Adipose tissue (tissue), 3 donors: ENCODE measurements around the gene MYO15B. TPM values are rescaled to one million over a fixed set of nuclear protein-coding genes. Genes with fewer than 3 reads are reported as not detected.

Source experiments
- H3K27ac ChIP-seq: one replicate; pipeline ENCODE4 v1.5.1; 2013; ENCODE audit warnings: low read depth, low read length
- WGBS, 3 donors: extraction: QIAGEN DNeasy Blood & Tissue Kit; methylation state at CpG; one replicate each; pipeline ENCODE4 v1.1.7; 2013; 5-methylcytosine and 5-hydroxymethylcytosine counted together
- polyA plus RNA-seq, 3 donors: library from polyadenylated mRNA; stranded (reverse); fragments of 200-250 nt; gene quantifications; one replicate each; pipeline ENCODE4 v1.2.3, GENCODE V29; 2013
- donor health status: healthy with polysubstance abuse.
- donor health status: Bipolar disorder and iron deficiency.
- donor health status: healthy.

The MYO15B gene
- polyA plus RNA-seq, 3 donors: 33.4 to 309 (median 70.4) TPM

DNA sequence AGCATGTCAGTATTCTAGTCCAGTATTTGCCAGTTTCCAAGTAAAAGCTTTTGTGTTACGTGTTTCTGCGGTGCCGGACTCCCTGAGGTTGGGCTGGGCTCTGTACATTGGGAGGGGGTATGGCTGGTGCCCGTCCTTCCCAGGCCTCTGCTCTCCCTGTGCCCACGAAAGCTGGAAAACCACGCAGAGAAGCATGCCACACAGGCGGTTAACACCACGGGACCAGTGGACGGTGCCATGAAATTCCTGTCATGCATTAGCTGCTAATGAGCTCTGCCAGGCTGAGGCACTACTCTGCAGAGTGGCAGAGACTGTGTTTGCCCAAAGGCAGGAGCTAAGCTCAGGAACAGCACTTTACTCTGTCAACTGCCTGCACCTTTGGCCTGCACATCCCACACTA, 53.7 kb downstream of the MYO15B start:
- H3K27ac ChIP-seq: no peak overlapping the region
- WGBS, 3 donors: 85 to 94% (median 90%) methylated on average over 9 of the region's 9 CpGs

DNA sequence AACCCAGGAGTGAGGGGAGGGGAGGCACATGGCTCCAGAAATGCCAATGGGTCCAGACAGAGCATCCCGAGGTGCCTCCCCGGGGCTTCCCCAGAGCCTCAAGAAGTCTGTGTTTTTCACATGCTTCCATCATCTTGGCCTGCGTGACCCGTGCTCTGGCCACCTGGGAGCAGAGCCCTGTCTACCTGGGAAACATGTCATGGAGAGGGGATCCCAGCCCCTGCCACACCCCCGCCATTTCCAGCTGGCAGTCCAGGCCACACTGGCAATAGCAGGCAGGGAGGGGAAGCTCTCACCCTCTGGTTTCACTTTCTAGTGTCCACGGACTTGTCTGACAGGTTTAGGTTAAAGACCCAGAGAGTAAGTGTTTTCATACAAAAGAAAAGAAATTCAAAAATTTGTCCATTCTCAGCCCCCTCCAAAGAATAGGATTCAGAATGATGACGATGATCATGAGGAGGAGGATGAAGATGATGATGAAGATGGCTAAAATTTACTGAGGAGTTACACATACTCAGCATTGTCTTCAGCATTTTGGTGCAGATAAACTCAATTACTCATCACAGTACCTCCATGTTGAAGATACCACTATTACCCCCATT, 54.7 kb downstream of the MYO15B start:
- no peak overlapping the region for H3K27ac ChIP-seq
- 82 to 88% (median 86%) methylated on average over 7 of the region's 7 CpGs for WGBS, 3 donors

DNA sequence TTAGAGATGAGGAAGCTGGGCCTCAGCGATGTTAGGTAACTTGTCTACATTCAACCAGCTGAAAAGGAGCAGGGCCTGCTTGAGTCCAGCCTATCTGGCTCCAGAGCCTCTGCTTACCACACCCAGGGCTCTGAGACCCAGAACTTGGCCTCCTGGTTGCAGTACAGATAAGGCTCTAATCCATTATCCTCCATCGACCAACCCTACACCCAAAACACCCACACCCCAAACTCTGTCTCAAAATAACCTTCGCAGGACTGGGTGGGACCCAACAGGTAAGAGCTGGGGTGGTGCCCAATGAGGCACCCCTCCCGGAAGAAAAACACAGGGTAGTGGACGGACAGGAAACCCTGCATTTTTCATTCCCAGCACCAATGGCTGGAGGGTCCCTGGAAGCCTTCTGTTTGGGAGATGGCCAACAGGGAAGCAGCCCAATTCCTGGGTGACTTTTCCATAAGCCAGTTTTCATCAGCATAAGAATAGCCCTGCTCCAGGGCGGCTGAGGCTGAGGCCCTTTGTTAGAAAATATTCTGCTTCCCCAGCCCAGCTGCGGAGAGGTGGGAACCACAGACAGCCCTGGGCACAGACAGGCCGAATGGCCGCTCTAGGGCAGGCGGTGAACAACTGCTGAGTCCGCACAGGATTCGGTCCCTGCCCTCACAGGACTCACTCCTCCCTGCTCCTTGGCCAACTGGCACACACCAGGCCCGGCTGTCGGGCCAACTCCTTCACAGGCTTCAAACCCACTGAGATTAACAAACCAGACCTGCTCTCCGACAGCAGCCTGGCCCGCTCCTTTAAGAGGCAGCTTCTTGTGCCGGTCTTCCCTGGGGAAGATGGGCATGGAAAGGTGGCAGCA, 55.4 kb downstream of the MYO15B start:
- 84 to 91% (median 86%) methylated on average over 17 of the region's 17 CpGs for WGBS, 3 donors
- H3K27ac ChIP-seq: no peak overlapping the region

DNA sequence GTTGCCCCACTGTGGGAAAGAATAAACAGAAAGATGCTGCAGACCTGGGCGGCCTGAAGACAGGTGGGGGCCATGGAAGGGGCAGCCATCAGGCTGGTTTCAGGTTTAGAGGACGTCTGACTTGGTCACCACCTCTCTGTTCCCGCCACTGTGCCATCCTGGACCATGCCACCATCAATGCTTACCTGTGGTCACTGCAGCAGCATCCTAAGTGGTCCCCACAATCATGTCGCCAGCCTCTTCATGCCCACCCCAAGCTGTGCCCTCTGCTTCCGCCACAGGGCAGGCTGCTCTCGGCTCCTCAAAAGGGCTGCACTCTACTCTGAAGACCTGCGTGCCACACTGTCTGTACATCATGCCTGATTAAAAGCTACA, 56.0 kb downstream of the MYO15B start:
- no peak overlapping the region for H3K27ac ChIP-seq

DNA sequence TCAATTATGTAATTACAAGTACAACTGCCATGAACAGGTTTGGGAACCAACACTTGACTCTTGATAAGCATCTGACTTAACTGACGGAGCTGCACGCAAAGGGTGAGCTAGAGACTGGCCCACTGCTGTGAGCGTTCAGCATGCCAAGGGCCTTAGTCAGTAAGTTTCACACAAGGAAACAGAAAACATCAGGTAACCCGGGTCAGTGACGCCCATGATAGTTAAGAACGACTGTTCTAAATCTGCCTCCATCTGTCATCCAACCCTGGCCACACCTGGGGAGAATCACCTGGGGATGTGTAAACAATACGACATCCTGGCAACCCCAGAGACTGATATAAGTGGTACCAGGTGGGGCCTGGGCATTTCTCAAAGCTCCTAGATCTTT, 57.9 kb downstream of the MYO15B start:
- WGBS, 3 donors: 35 to 72% (median 68%) methylated on average over 7 of the region's 7 CpGs
- H3K27ac ChIP-seq: no peak overlapping the region

More for the DNA sequence above, 56.0 kb downstream of the MYO15B start:
- WGBS, 3 donors: 87 to 95% (median 92%) methylated on average over 7 of the region's 7 CpGs

DNA sequence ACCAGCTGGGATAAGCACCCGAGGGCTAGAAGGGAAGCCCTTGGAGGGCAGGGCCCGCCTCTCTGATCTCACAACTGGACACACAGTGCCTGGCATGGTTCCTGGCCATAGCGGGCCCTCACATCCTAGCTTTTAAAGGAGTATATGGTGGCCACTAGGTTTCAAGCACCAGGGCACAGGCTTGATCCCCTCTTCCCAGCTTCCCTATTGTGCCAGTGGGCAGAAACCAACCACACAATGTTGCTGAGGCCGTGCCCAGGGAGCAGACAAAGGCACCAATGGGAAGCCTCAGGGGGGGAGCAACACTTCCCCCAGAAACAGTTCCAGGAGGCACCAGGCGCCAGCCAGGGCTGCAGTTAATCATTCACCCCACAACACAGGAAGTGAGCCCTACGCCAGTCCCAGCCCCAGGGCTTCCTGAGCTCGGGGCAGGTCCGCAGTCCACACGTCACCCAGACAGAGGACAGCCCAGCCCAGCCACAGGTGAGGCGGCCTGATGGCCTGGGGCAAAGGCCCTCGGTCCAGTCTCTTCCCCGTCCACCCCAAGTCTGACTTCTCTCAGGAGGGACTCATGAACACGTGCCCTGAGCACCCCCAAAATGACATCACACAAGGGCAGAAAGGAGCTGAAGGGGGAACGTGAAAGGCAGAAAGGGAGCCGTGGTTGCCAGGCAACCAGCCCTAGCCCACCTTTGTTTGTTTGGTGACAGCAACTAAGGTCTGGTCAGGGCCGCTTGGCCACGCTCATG, 58.5 kb downstream of the MYO15B start:
- no peak overlapping the region for H3K27ac ChIP-seq
- 18 to 56% (median 50%) methylated on average over 17 of the region's 17 CpGs for WGBS, 3 donors

DNA sequence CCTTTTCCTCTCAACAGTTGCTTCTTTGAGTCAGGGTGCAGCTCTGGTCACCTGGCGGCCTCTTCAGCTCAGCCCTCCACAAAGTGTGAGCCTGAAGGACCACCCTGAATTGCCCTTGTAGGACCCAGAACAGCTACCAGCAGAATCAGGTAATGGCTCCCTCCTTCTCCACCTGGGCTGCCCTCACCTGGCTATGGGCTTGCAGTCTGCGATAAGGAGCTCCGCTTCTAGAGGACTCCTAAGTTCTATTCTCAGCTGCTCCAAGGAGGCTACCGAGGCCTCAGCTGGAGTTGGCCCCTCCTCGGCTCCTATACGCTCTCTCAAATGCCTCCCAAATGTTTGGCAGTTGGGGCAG, 59.0 kb downstream of the MYO15B start:
- WGBS, 3 donors: 68 to 95% (median 94%) methylated on average over 6 of the region's 6 CpGs
- no peak overlapping the region for H3K27ac ChIP-seq

DNA sequence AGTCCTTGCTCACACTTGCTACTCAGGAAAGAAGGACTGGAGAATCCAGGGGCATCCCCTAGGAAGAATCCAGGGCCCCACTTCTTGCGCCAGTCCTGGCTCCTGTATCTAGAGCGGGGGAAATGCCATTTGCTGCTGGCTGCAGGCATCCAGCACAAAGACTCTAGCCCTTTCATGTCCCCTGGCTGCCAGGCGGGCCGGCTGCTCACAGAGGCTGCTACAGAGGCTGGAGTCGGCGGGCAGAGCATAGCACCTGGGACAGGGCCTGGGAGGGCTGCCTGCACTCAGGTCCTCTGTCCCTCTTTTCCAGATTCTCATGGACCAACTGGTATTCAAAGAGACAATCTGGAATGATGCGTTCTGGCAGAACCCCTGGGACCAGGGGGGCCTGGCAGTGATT, 59.5 kb downstream of the MYO15B start:
- H3K27ac ChIP-seq: no peak overlapping the region
- WGBS, 3 donors: 83 to 92% (median 86%) methylated on average over 7 of the region's 7 CpGs

DNA sequence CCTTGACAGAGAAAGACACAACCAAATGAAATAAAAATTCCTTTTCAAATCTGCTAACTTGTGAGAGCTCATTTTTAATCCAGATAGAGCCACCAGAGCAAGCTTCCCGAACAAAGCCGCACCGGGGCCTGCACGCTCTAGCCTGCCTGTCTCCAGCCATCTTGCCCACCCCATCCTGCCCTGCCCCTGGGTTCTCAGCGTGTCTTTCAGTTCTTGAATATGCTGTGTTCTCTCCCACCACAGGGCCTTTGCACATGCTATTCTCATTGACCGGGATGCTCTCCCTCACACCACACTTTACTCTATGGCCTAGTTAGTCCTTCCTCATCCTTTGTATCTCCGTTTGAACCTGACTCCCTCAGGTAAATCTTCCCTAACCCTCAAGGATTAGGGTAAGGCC, 60.3 kb downstream of the MYO15B start:
- no peak overlapping the region for H3K27ac ChIP-seq
- 98 to 99% (median 98%) methylated on average over 7 of the region's 7 CpGs for WGBS, 3 donors

DNA sequence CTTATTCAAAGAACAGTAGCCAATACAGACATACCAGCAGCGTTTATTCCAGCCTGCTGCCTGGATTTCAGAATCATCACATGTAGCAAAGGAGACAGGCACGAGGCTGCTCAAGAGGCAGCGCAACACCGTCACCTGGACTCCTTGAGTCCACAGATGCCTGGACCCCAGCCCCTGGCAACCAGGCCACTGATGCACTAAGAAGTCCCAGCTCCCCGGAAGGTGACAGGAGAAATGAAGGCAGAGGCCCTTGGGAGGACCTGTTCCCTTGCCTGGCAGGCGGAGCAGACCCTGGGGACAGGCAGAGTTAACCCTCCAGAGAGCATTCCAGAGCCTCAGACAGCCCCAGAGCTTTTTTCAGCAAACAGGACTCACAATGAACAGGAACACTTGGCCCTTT, 62.1 kb downstream of the MYO15B start:
- H3K27ac ChIP-seq: no peak overlapping the region
- WGBS, 3 donors: 93 to 96% (median 95%) methylated on average over 6 of the region's 6 CpGs

DNA sequence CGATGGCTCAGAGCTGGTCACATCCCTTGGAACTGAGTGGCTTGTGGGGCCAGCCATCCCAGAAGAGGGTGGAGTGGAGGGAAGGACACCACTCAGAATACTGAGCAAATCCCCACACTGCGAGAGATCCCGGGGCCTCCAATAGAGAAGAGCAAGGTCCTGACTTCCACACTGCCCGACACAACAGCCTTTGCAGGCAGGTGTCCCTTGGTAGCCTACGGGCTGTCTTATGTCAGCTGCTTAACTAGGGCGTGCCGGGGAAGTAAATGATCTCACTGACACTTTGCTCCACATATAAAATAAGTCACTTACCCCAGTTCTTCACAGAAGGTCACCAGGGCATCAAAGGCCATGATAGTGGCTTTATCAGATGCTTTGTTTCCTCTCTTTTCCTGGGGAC, 63.3 kb downstream of the MYO15B start:
- H3K27ac ChIP-seq: no peak overlapping the region
- 86 to 98% (median 98%) methylated on average over 7 of the region's 7 CpGs for WGBS, 3 donors

DNA sequence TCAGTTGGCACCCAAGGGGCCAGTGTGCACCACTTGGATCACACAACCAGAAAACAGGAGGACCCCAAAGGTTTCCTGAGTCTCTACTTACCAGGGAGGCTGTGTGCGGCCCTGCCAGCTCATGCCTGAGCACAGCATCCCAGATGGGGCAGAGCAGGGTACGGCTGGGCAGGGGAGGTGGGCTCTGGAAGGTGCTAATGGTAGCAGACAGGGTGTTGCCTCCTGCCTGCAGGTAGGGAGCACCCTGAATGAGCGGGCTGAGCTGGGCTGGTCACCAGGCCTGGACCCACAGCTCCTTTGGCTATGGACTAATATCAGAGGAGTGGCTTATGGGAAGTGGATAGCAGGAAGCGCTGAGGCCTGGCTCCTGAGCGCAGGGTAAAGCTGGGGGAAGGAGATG, 64.7 kb downstream of the MYO15B start:
- 91 to 98% (median 93%) methylated on average over 5 of the region's 5 CpGs for WGBS, 3 donors
- H3K27ac ChIP-seq: no peak overlapping the region

DNA sequence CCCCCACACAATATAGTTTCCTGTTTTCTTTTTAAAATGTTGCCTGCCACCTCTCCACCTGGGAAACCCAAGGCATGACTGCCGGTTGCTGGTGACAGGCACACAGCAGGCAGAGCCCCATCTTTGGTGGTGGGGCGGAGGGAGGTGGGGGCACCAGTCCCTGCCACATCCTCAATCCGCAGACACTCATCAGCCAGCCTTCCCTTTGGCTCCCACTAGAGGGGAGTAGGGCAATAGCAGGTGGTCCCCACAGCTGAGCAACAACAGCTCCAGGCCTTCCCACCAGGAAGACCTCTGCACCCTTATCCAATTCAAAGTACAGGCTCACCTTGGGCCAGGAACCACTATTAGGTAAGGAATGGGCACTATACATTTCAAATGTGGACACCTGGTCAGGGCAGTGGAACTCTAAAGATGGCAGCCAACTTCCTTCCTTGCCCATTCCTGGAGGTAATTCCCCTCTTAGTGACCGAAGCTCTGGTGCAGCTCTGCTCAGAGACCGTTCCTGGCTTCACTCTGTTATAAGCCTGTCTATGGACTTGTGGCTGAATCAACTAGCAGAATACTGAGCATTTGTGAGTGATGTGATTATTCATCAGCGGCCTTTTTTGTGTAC, 65.4 kb downstream of the MYO15B start:
- WGBS, 3 donors: 51 to 57% (median 55%) methylated on average over 6 of the region's 6 CpGs
- H3K27ac ChIP-seq: no peak overlapping the region

DNA sequence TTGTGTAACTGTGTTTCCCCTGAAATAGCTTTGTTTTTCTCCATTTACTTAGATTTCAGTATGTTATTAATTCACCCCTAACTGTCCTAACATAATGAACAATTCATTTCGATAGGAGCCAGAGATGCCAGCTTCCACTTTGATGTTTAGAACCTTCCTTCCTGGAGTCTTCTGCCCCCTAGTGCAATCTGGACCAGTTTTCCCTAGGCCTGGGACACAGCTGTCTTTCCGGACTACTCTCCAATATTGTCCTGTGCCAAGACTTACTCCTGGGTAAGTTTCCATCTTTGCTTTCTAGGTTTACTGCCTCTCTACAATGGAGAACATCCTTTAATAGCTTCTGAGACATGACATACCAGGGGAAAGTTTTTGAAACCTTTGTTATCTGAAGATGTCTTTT, 66.6 kb downstream of the MYO15B start:
- WGBS, 3 donors: 27 to 44% (median 40%) methylated on average over 2 of the region's 2 CpGs

DNA sequence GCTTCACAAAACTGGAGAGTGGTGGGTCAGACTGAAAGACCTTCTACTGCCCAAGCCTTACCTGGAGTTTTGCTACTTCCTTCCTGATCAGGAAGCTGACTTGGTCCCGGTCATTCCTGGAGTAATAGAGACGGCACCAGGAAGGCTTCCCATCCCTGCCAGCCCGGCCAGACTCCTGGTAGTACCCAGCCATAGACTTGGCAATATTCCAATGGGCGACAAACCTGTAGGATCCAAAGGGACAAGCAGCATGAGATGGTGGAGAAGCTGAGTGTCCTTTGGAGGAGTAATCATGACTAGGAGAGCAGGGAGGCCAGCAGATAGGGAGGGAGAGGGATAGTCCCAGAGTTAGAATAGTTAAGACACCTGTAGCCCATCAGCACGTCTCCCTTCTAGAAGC, 70.6 kb downstream of the MYO15B start:
- 79 to 81% (median 81%) methylated on average over 5 of the region's 5 CpGs for WGBS, 3 donors
- H3K27ac ChIP-seq: no peak overlapping the region

More for the DNA sequence above, 66.6 kb downstream of the MYO15B start:
- no peak overlapping the region for H3K27ac ChIP-seq

DNA sequence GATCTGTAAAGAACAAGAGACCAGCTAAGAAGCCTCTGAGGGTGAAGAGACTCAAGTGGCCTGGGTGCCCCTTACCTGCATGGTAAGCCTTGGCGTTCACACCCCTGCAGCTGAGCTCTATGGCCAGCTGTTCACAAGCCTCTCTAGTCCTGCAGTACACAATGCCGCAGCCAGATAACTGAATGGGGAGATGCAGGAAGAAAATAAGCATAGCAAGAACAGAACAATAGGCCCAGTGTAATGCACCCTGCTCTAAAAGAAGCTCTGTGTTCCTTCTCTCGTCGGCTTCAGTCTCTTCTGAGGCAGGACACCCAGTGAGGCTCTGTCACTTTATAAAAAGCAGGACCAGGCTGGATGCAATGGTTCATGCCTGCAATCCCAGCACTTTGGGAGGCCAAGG, 73.9 kb downstream of the MYO15B start:
- no peak overlapping the region for H3K27ac ChIP-seq
- WGBS, 3 donors: 92 to 96% (median 93%) methylated on average over 4 of the region's 4 CpGs

DNA sequence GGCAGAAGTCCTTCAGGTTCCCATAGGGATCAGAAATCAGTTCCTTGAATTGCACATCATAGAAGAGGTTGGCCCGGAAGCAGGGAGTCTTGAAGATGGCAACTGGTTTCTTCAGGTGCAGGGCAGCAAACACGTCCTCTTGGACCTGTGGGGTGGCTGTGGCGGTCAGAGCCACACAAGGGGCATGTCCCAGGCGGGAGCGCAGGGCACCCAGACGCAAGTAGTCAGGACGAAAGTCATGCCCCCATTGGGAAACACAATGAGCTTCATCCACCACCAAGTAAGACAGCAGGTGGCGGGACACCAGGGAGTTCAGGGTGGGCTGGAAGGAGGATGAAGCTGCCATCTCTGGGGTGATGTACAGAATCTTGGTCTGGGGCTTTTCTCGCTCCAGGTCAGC, 74.9 kb downstream of the MYO15B start:
- WGBS, 3 donors: 93 to 97% (median 94%) methylated on average over 9 of the region's 9 CpGs
- no peak overlapping the region for H3K27ac ChIP-seq

DNA sequence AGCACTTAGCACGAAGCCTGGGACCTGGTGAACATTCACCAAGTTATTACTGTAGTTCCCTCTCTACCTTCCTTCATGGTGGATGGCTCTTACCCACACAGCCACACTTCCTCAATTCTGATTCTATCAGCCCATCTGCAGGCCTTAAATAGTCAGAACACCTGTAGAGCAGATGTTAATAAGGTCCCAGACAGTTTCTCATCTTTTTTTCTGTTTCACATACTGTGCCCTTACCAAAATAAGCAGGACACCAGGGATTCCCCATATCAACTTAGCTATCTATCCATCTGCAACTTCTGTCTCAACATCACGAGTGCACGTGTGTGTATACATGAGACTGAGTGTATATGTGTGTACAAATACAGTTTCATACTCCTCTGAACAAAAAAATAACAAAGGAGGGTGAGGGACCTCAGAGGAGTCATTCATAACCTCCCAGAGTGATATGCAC, 76.5 kb downstream of the MYO15B start:
- no peak overlapping the region for H3K27ac ChIP-seq
- WGBS, 3 donors: 80 to 89% (median 89%) methylated on average over 3 of the region's 3 CpGs

DNA sequence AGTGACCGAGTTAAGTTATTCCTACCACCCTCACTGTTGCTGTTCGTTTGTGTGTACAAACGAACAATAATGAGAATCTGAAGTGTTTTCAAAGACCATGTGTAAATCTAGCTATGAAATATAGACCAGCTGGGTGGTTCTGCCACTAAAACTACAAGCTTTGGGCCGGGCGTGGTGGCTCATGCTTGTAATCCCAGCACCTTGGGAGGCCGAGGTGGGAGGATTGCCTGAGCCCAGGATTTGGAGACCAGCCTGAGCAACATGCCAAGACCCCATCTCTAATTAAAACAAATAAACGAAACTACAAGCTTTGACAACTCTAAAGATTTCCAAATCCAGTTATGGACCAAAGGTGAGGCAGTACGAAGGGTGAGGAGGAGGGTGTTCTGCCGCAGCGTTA, 78.4 kb downstream of the MYO15B start:
- WGBS, 3 donors: 85 to 87% (median 86%) methylated on average over 10 of the region's 10 CpGs
- no peak overlapping the region for H3K27ac ChIP-seq
